GM12865 (cell line): ENCODE data around the gene DR1.
A peak's percentile ranks its signal among the peaks of the same experiment; 100 is the strongest.

Source experiments
- DNase-seq: peaks from one replicate; pipeline ENCODE4 v3.0.0; 2010; ENCODE audit warnings: low read depth
- H3K4me3 ChIP-seq: 2 replicates; pipeline ENCODE4 v1.5.1; 2011; ENCODE audit warnings: mild to moderate bottlenecking, low read depth, low read length, control low read depth
- TF ChIP-seq, protein P1 (sequence below): IDR thresholded peaks from 2 replicates; pipeline ENCODE4 v1.5.1; 2011; ENCODE audit warnings: low read length, control low read depth, low read depth, inconsistent platforms; ENCODE audit not compliant: insufficient read depth; ENCODE audit errors: missing control alignments

Gene DR1

GRCh38 chr1:93324486-93325464 is 20.9 kb upstream of the DR1 start:
- no peak overlapping the region for H3K4me3 ChIP-seq
- no peak for DNase-seq
- TF ChIP-seq, protein P1, sequence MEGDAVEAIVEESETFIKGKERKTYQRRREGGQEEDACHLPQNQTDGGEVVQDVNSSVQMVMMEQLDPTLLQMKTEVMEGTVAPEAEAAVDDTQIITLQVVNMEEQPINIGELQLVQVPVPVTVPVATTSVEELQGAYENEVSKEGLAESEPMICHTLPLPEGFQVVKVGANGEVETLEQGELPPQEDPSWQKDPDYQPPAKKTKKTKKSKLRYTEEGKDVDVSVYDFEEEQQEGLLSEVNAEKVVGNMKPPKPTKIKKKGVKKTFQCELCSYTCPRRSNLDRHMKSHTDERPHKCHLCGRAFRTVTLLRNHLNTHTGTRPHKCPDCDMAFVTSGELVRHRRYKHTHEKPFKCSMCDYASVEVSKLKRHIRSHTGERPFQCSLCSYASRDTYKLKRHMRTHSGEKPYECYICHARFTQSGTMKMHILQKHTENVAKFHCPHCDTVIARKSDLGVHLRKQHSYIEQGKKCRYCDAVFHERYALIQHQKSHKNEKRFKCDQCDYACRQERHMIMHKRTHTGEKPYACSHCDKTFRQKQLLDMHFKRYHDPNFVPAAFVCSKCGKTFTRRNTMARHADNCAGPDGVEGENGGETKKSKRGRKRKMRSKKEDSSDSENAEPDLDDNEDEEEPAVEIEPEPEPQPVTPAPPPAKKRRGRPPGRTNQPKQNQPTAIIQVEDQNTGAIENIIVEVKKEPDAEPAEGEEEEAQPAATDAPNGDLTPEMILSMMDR, result no peak

DNA sequence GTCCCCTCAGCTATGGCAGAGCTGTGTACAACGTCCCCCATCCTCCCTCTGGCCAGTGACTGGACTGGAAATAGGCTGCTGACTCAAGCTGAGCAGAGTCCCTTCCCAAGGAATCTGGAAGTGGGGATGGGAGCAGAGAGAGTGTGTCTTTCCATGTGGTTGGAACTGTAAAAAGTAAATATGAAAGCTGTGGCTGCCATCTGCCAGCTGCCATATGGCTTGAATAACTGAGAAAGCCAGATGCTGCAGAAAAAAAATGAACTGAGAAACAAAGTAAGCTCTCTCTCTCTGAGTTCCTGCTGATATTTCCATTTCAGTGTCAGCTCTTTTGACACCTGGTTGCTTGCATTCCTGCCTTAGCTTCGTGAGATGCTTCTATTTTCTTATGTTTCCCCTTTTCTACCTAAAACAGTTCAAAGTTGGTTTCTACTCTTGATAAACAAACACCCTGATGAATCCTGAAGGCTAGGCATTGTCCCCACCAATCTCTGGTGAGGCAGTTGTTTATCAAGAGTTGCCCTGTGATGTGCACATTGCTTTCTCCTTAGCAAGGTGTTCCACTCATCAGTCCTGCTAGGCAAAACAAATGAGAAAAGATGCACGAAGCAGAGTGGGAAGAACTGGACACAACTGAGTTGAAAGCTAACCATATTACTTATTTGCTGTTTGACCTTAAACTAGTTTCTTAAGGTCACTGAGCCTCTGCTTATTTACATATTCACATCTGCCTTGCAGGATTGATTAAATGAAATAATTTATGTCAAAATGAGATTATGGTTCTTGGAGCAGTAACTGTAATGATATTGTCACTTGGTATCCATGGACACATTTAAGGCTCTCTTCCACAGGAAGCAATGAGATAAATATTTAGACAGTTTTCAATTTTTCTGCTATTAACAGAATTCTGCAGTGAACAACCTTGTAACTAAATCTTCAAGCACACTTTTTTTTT is 16.6 kb upstream of the DR1 start:
- TF ChIP-seq, protein P1, result no peak
- H3K4me3 ChIP-seq, result no peak overlapping the region
- peak; percentile 39 for DNase-seq

GRCh38 chr1:93330196-93330595 is 15.5 kb upstream of the DR1 start:
- TF ChIP-seq, protein P1, result no peak
- no peak for DNase-seq
- H3K4me3 ChIP-seq, result no peak overlapping the region

- no peak overlapping the region for H3K4me3 ChIP-seq
Measured at GRCh38 chr1:93330617-93331016, 15.1 kb upstream of the DR1 start.

GRCh38 chr1:93331412-93331811 is 14.3 kb upstream of the DR1 start:
- TF ChIP-seq, protein P1, result no peak
- no peak overlapping the region for H3K4me3 ChIP-seq
- DNase-seq, result no peak

More at GRCh38 chr1:93330617-93331016, 15.1 kb upstream of the DR1 start:
- DNase-seq, result no peak
- TF ChIP-seq, protein P1, result no peak

- H3K4me3 ChIP-seq, result no peak overlapping the region
Measured at GRCh38 chr1:93332368-93332767, 13.3 kb upstream of the DR1 start.

More at GRCh38 chr1:93332368-93332767, 13.3 kb upstream of the DR1 start:
- TF ChIP-seq, protein P1, result no peak
- DNase-seq, result no peak
